ENCODE results near the gene PLAAT2.

The PLAAT2 gene

GRCh38 chr11:63512816-63513215 is 50.4 kb downstream of the PLAAT2 start:
- no peak for DNase-seq

GRCh38 chr11:63511048-63511748 is 52.0 kb downstream of the PLAAT2 start:
- DNase-seq, result no peak

- no peak for DNase-seq
Measured at GRCh38 chr11:63510360-63511047, 52.7 kb downstream of the PLAAT2 start.

GRCh38 chr11:63508745-63509144 is 54.4 kb downstream of the PLAAT2 start:
- DNase-seq, result no peak

GRCh38 chr11:63508009-63508408 is 55.2 kb downstream of the PLAAT2 start:
- DNase-seq, result no peak

- no peak for DNase-seq
Measured at GRCh38 chr11:63507511-63507910, 55.7 kb downstream of the PLAAT2 start.

GRCh38 chr11:63506876-63507275 is 56.3 kb downstream of the PLAAT2 start:
- DNase-seq, result no peak

- no peak for DNase-seq
Measured at GRCh38 chr11:63505857-63506528, 57.2 kb downstream of the PLAAT2 start, which contains the start of gene LGALS12. Gene LGALS12, plus strand, starts transcription at chr11:63506084. Its CDS starts 375 bp downstream, at chr11:63506459.

GRCh38 chr11:63504933-63505586 is 58.1 kb downstream of the PLAAT2 start:
- no peak for DNase-seq

- no peak for DNase-seq
Measured at GRCh38 chr11:63504054-63504453, 59.1 kb downstream of the PLAAT2 start.

GRCh38 chr11:63503492-63503891 is 59.7 kb downstream of the PLAAT2 start:
- no peak for DNase-seq

All from activated CD4-positive, alpha-beta T cell treated with anti-CD3 and anti-CD28 coated beads for 1 hour (primary cell).